HG03175 (cell line): Measurements from ENCODE around the gene KREMEN2.
"Not testable (repeated sequence)": the region's sequence is repeated elsewhere in the genome, so short reads cannot be mapped to it uniquely, and the experiment has no call there.

Experiments used
- ATAC-seq: cut with Tn5 transposase; IDR thresholded peaks from one replicate; pipeline ENCODE4 v1.9.1; 2021; ENCODE audit warnings: mild to moderate bottlenecking, moderate library complexity; ENCODE audit not compliant: unreplicated experiment

KREMEN2 gene

GRCh38 chr16:2938206-2938605, 25.9 kb upstream of the KREMEN2 start:
- ATAC-seq: no peak

GRCh38 chr16:2939968-2940367, 24.1 kb upstream of the KREMEN2 start:
- ATAC-seq: no peak

- ATAC-seq: no peak
Observed at GRCh38 chr16:2942045-2942444, 22.0 kb upstream of the KREMEN2 start.

DNA sequence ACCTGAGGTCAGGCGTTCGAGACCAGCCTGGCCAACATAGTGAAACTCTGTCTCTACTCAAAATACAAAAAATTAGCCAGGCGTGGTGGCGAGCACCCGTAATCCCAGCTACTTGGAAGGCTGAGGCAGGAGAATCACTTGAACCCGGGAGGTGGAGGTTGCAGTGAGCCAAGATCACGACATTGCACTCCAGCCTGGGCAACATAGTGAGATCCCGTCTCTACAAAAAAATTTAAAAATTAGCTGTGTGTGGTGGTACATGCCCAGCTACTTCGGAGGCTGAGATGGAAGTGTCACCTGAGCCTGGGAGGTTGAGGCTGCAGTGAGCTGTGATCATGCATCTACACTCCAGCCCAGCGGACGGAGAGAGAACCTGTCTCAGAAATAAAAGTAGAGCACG, 20.4 kb upstream of the KREMEN2 start:
- not testable (repeated sequence) for ATAC-seq

DNA sequence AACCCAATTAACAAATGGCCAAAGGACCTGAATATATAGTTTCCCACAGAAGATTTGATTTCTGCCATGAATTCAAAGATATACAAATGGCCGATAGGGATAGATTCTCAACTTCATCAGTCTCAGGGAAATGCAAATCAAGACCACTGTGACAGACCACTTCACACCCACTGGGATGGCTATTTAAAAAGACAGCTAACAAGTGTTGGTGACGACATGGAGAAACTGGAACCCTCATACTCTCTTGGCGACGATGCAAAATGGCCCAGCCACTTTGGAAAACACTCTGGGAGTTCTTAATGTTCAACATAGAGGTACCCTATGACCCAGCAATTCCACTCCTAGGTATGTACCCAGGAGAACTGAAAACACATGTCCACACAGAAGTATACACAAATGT, 17.4 kb upstream of the KREMEN2 start:
- no peak for ATAC-seq

GRCh38 chr16:2948807-2949704, 15.0 kb upstream of the KREMEN2 start:
- ATAC-seq: no peak

DNA sequence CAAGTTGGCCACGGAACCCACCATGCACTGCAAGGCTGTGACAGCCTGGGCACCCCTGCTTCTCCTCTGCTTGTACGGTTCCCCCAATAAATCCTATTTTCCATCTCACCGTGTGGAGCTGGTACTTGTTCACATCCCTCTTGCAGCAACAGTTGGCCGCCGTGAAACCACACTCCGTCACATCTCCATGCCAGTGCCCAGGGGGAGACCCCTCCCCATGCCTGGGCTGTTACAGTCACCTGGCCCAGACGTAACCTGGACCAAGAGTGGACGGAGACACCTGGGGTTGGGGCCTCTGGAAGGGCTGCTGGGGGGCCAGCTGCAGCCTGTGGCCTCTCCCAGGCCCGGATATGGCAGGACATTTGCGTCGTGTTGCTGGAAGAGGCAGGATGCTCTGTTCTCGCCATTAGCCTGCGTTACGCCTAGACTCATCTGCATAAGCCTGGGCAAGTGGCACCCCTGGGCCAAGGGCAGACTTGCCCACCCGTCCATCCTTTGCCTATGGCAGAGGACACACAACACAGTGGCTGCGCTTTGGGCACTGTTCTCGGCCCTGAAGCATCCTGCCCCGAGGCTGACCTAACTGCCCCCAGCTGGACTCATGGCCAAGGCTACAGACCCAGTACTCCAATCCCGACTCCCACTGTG, 14.2 kb upstream of the KREMEN2 start:
- ATAC-seq: no peak

DNA sequence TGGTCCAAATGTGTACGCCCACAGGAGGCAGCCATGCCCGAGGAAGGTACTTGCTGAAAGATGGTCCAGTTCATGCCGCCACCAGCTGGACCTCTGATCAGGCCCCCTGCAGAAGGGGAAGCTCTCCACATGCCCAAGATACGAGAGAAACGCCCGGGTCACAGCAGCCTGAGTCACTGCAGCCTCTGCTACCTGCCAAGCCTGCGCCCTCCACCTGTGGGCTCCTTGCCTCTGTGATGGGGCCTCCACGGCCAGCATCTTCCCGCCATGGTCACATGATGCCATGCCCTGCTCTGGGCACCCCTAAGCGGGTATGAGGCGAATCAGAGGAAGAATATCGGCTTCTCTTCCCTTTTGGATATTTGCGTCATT, 13.7 kb upstream of the KREMEN2 start:
- no peak for ATAC-seq

- no peak for ATAC-seq
Observed at GRCh38 chr16:2950773-2951172, 13.3 kb upstream of the KREMEN2 start.

GRCh38 chr16:2952679-2953078, 11.4 kb upstream of the KREMEN2 start:
- no peak for ATAC-seq

DNA sequence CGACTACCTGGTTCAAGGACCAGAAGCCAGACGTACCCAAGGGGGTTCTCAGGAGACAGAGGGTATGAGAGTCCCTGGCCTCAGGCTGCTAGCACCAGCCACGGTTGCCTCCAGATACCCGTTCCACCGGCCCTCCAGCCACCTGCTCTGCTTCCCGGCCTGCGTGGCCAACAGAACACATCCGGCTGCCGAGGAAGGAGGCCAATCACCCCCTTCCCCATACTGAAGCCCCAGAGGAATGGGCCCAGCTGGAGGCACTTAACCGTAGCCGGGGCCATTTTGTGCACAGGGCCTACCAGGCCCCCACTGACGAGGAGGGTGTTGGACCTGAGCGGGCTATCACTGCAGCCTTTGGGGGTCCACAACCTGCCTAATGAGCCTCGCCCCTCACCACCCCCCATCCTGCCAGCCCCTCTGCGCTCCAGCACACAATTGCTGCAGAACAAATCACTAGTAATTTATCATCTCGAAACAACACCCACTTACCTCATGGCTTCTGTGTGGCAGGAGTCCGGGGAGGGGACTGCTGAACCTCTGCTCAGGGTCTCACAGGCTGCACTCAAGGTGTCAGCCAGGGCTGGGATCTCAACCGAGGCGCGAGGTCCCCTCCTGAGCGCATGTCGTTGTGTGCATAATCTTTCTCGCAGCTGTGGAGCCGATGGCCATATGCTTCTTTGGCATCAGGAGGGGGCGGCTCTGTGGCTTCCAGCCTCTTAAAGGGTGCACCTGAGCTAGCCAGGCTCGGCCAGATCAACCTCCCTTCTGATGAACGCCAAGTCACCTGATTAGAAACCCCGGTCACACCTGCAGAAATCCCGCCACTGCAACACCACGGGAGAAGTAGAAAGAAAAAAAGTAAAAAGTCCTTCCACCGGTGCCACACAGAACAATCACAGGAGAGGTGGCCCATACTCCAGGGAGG, 10.1 kb upstream of the KREMEN2 start:
- ATAC-seq: no peak

DNA sequence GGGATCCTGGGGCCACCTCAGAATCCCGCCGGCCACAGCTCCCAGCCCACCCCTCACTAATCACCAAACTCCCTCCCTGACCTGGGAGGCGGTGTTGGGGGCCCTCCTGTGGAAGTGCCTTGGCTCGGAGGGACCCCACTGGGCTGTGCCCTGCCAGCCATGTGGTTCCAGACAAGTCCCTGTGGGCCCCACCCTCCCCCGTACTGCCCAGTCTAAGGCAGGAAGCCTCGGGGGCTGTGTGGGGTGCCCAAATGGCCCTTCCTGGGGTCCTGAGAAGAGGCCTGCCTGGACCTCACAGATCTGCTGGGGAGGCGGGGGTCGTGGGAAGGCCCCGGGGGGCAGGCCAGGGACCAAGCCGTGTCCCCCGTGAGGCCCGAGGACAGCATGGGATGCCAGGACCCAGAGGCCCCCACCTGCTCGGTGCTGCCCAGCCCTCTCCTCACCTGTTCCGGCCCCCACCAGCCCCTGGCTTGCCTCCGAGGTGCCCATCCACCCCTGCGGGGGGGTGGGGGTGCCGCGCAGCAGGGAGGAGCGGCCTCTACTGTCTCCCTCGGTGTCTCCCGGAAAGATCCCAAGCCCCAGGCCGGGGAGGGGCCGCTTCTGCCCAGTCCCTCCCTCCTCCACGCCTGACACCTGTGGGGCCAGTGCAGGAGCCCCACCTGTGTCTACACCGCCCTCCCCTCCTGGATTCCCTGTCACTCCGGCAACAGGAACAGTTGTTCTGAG, 9.3 kb upstream of the KREMEN2 start:
- ATAC-seq: no peak

DNA sequence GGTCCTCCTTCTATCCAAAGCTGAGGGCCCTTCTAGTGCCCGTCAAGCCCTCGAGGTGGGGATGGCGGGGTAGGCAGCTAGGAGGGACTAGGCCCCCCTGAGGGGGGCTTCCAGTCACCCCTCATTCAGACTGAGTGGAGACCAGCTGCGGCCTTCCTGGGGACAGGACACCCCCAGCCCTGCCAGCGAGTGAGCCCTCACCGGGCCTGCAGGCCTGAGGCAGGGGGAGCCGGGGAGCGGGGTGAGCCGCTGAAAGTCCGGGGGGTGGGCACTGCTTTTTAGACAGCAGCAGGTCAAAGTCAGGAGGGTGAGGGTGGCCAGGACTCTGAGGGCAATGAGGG, 8.7 kb upstream of the KREMEN2 start:
- ATAC-seq: no peak

GRCh38 chr16:2955779-2956578, 8.1 kb upstream of the KREMEN2 start:
- ATAC-seq: no peak

- no peak for ATAC-seq
Observed at GRCh38 chr16:2956579-2956956, 7.5 kb upstream of the KREMEN2 start.

DNA sequence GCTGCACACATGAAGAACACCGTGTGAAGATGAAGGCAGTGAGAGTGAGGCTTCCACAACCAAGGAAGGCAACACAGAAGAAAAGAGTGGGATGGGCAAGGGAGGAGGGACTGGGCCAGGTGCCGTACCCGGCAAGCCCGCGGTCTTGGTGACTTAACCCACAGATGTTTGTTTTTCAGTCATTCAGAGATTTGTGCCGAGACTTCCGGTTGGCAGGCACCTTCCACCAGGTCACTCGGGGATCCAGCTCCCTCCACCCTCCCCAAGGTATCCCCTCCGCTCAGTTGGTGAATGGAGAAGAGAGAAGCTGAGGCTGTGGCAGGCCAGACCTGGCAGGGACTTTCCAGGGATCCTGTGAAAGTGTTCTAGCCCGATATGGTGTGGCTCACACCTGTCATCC, 4.9 kb upstream of the KREMEN2 start:
- ATAC-seq: no peak

DNA sequence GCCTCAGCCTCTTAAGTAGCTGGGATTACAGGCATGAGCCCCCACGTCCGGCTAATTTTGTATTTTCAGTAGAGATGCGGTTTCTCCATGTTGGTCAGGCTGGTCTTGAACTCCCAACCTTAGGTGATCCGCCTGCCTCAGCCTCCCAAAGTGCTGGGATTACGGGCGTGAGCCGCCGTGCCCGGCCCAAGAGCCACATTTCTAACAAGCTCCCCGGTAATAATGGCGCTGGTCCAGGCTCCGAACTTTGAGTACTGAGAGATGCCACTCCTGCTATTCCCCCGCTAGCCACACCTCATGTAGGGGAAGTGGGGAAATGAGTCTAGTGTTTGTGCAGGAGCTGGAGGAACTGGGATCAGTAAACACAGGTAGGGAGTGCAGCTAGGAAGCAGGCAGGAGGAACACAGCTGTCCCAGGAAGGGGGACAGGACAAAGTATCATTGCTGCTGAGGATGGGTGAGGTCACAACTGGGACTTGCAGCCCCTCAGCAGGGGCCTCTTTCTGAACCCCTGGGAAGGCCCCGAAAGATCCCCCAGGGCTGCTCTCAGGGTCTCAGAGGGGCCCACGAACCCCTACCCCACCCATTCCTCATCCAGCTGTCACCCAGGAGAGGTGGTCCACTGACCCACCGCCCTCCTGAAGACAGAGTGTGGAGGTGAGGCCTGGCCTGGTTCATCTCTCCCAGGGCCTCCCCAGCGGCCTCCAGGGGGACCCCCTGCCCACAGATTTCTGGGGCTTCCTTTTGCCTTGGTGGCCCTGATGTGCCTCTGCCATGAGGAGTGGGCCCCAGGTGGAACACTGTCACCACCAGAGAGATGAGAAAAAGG, 3.7 kb upstream of the KREMEN2 start:
- no peak for ATAC-seq

GRCh38 chr16:2962334-2963073, 1.6 kb upstream of the KREMEN2 start:
- no peak for ATAC-seq
